NOMO-1 treated with DMSO at 0.1 percent for 48 hours (cell line): ENCODE data around the gene ARFGAP3.
"Not testable (repeated sequence)": the region's sequence is repeated elsewhere in the genome, so short reads cannot be mapped to it uniquely, and the experiment has no call there.

Experiments used
- DNase-seq: peaks from one replicate; lab custom pipeline; 2025; ENCODE audit not compliant: unreplicated experiment; lab: John Stamatoyannopoulos, UW

ARFGAP3 gene

DNA sequence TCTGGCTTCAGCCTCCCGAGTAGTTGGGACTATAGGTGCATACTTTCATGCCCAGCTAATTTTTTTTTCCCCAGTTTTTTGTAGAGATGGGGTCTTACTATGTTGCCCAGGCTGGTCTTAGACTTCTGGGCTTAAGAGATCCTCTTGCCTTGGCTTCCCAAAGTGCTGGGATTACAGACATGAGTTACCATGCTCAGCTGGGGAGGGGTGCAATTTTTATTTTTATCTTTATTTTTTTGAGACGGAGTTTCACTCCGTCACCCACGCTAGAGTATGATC lies 86.7 kb downstream of the ARFGAP3 start:
- no peak for DNase-seq

GRCh38 chr22:42769574-42770447 lies 87.3 kb downstream of the ARFGAP3 start:
- peak; percentile 45 for DNase-seq

- no peak for DNase-seq
Measured at GRCh38 chr22:42769238-42769573, 87.9 kb downstream of the ARFGAP3 start.

- no peak for DNase-seq
Measured at GRCh38 chr22:42768385-42769035, 88.6 kb downstream of the ARFGAP3 start.

DNA sequence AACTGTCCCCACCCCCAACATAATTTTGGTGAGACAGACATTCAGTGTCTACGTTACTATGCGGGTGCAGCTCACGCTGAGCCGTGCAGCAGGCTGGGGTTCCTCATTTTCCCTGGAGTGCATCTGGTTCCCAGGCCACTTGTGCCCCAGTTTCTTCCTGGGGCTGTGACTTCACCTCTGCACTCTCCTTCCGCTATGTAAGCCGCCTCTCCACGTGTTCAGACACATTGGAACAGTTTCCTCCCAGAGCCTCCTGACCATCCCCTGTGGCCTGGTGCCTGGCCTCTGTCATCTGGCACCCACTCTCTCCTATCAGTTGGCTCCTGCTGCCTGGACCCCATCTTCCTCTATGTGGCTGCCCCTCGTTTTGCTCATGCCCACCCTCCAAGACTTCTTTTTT lies 90.2 kb downstream of the ARFGAP3 start:
- no peak for DNase-seq

DNA sequence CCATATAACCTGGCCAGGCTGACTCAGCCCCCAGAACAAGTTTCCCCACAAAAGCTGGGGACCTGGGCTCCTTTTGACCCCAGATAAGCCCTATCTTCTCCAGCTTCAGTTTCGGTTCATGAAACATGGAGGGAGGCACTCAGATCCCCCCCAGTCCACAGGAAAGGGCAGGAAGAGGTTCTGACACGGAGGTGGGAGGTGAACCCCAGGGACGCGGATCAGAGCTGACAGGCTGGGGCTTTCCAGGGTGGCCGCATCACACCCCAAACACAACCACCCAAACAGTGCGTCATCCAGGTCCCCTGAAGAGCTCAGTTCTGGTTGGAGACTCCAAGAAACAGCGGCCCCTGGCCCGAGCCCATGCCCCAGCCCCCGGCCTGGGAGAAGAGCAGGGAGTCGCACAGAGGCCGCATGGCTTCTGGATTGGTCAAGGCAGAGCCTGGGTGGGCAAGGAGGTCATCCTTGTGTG lies 92.1 kb downstream of the ARFGAP3 start:
- DNase-seq: no peak

DNA sequence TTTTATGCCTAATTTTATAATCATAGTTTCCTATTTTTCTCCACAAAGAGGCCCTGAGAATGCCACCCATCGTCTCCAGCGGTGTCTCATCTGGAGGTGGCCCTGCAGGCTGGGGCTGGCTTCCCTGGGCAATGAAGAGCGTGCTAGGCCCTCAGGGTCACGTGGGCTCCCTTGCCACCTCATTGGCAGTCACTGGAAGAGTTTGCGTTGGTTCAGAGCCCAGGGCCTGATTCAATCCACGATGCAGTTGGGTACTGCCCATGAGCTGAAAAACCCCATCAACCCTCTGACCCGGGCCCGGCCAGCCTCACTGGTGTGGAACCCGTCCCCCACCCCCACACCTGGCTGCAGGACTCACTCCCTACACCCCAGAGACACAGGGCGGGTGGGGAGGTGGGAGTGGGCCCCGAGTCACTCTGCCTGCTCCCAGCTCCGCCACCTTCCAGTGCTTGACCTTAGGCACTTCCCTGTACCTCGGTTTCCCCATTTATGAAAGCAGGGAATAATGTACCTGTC lies 93.0 kb downstream of the ARFGAP3 start:
- no peak for DNase-seq

- no peak for DNase-seq
Measured at GRCh38 chr22:42760806-42761565, 96.1 kb downstream of the ARFGAP3 start.

DNA sequence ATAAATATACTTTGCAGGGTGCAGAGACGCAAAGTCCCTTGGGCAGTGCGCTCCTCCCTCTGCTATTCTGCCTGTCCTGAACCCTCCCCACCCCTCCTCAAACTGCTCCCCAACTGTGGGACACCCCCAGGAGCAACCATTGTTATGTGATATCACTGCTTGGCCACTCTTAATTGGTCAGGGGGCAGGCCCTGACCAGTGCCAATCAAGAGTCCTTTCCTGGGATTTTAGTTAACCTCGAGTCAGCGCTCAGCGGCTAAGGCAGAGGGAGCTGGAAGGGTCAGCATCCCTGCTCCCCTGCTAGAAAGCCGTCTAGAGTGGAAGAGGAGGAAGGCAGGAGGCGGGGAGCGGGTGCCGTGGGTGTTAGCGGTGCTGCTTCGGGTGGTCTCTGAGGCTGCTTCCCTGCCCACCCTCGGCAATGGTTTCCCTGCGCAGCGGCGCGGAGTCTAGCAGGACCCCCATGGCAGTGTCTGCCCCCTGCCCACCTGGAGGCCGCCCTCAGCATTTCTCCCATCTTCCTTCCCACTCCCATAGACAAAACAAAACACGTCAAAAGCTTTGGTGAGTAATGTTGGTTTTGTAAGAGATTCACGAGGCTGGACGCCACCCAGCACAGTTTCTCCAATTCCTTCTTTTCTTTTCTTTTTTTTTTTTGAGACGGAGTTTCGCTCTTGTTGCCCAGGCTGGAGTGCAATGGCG lies 98.0 kb downstream of the ARFGAP3 start:
- DNase-seq: no peak

- not testable (repeated sequence) for DNase-seq
Measured at GRCh38 chr22:42755553-42755952, 101.5 kb downstream of the ARFGAP3 start.

GRCh38 chr22:42755121-42755520 lies 102.0 kb downstream of the ARFGAP3 start:
- not testable (repeated sequence) for DNase-seq

DNA sequence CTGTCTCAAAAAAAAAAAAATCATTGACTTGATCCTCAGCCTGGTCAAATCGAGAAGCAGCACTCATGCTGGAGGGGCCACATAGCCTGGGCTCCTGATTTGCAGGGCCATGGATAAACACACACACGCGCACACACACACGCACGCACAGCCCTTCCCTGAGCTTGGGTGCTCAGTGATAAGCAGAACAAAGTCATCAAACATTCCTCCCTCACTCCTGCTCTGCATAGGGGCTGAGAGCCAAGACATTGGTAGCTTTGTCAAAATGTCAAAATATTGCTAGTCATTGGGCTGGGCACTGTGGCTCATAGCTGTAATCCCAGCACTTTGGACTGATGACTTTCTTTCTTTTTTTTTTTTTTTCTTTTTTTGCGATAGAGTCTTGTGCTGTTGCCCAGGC lies 102.4 kb downstream of the ARFGAP3 start:
- DNase-seq: no peak

DNA sequence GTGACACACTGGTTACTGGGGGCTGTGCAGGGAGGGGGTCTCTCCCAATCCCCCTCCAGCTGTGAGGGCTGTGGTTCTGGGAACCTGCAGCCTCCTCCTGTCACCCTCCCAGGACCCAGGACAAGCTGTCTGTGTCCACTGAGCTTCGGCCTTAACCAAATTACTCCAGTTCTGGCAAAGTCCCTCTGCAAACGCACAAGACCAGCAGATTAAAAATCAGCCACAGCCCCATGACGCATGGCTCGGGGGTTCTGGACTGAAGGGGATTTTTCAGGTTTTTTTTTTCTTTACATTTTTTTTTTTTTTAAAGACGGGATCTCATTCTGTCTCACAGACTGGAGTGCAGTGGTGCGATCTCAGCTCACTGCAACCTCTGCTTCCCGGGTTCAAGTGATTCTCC lies 104.2 kb downstream of the ARFGAP3 start:
- no peak for DNase-seq

- DNase-seq: no peak
Measured at GRCh38 chr22:42752230-42752746, 104.8 kb downstream of the ARFGAP3 start.

GRCh38 chr22:42750421-42750820 lies 106.7 kb downstream of the ARFGAP3 start:
- not testable (repeated sequence) for DNase-seq

- DNase-seq: no peak
Measured at GRCh38 chr22:42747701-42748513, 109.2 kb downstream of the ARFGAP3 start.
